GM12878 (cell line): ENCODE data around the gene DNAAF1. TPM values are rescaled to one million over a fixed set of nuclear protein-coding genes. Genes with fewer than 3 reads are reported as not detected.

ENCODE experiments used
- ATAC-seq: fragments of 200-7000 bp; cut with Tn5 transposase; 3 replicates; pipeline ENCODE4 v1.9.1; 2020; ENCODE audit warnings: mild to moderate bottlenecking, moderate library complexity
- BruUV-seq: library from RNA; stranded (reverse); fragments of 400-500 nt; replicated peaks from 2 replicates; lab custom pipeline; 2021; lab: Mats Ljungman, UMichigan
- CTCF ChIA-PET: fragments of 300-600 bp; sonication (Branson Sonifier 250); formaldehyde crosslinking; extraction: SDS; loops from one replicate; lab custom pipeline; 2021; ENCODE audit warnings: inconsistent platforms; lab: Yijun Ruan, JAX
- POLR2A ChIA-PET: fragments of 350-600 bp; formaldehyde crosslinking; extraction: SDS; loops from one replicate; lab custom pipeline; 2021; ENCODE audit warnings: inconsistent platforms; lab: Charles Lee
- RAD21 ChIA-PET: fragments of 300-600 bp; sonication (Branson Sonifier 250); formaldehyde crosslinking; loops from one replicate; lab custom pipeline; 2023; ENCODE audit warnings: antibody characterized with exemption; ENCODE audit not compliant: unreplicated experiment; lab: Charles Lee
- SMC1A ChIA-PET: fragments of 300-600 bp; sonication (Branson Sonifier 250); formaldehyde crosslinking; loops from one replicate; lab custom pipeline; 2023; ENCODE audit not compliant: unreplicated experiment, uncharacterized antibody; lab: Charles Lee
- DNase-seq: peaks from one replicate; pipeline ENCODE4 v3.0.0-alpha.2; 2011; ENCODE audit warnings: low read depth, low spot score
- FAIRE-seq: peaks from 3 replicates; lab custom pipeline; 2011; peaks lifted over from hg19 to GRCh38; lab: Jason Lieb, UNC
- H2AFZ ChIP-seq: 2 replicates; pipeline ENCODE4 v1.6.0; 2011; ENCODE audit warnings: low read depth, low read length, control low read depth; ENCODE audit not compliant: control insufficient read depth
- H3K27ac ChIP-seq: 2 replicates; pipeline ENCODE4 v1.5.1; 2011; ENCODE audit warnings: control low read depth; ENCODE audit not compliant: control insufficient read depth, insufficient read depth
- H3K27me3 ChIP-seq, 2 experiments: replicated peaks in 1 of 2; 2 replicates each; pipeline versions ENCODE4 v1.6.0 to v1.6.1; 2011; ENCODE audit warnings: low read length in 1 of 2; ENCODE audit not compliant: control insufficient read depth in 2 of 2, insufficient read depth in 2 of 2
- H3K36me3 ChIP-seq, 2 experiments: 2 replicates each; pipeline ENCODE4 v1.5.1; 2011; ENCODE audit warnings: low read length in 1 of 2; ENCODE audit not compliant: control insufficient read depth in 2 of 2, insufficient read depth in 2 of 2
- H3K4me1 ChIP-seq: 2 replicates; pipeline ENCODE4 v1.6.1; 2011; ENCODE audit warnings: mild to moderate bottlenecking, low read length, moderate library complexity, mixed read lengths; ENCODE audit not compliant: control insufficient read depth, insufficient read depth
- H3K4me2 ChIP-seq: 2 replicates; pipeline ENCODE4 v1.6.0; 2011; ENCODE audit warnings: control low read depth; ENCODE audit not compliant: control insufficient read depth, insufficient read depth
- H3K4me3 ChIP-seq: fragments of 200-600 bp; sonication (generic); 2 replicates; pipeline ENCODE4 v1.5.1; 2016
- H3K79me2 ChIP-seq: 2 replicates; pipeline ENCODE4 v1.6.0; 2011; ENCODE audit warnings: low read length; ENCODE audit not compliant: control insufficient read depth, insufficient read depth
- H3K9ac ChIP-seq: 2 replicates; pipeline ENCODE4 v1.8.0; 2011; ENCODE audit warnings: low read length, control low read depth, mixed read lengths; ENCODE audit not compliant: control insufficient read depth, insufficient read depth
- H3K9me3 ChIP-seq: replicated peaks from 3 replicates; pipeline ENCODE4 v1.5.1; 2011; ENCODE audit warnings: mild to moderate bottlenecking, low read length; ENCODE audit not compliant: control insufficient read depth, insufficient read depth
- H4K20me1 ChIP-seq: 2 replicates; pipeline ENCODE4 v1.6.0; 2011; ENCODE audit not compliant: control insufficient read depth, insufficient read depth
- ASH2L ChIP-seq: fragments of 300-600, 200-600 bp; sonication (generic); IDR thresholded peaks from 2 replicates; pipeline ENCODE4 v1.6.1; 2017; ENCODE audit warnings: low read depth, mild to moderate bottlenecking, borderline replicate concordance
- ATF2 ChIP-seq: IDR thresholded peaks from 2 replicates; pipeline ENCODE4 v1.6.1; 2012; ENCODE audit warnings: low read length, inconsistent platforms
- EED ChIP-seq: sonication (generic); IDR thresholded peaks from 2 replicates; pipeline ENCODE4 v1.6.1; 2016; ENCODE audit warnings: antibody characterized with exemption, low read depth
- IKZF1 ChIP-seq: fragments of 450-650 bp; conservative IDR thresholded peaks from 2 replicates; pipeline ENCODE4 v1.6.1; 2017; ENCODE audit warnings: antibody characterized with exemption, mild to moderate bottlenecking
- IRF5 ChIP-seq: fragments of 450-650 bp; IDR thresholded peaks from 2 replicates; pipeline ENCODE4 v1.6.1; 2017; ENCODE audit warnings: borderline replicate concordance
- MEF2A ChIP-seq: IDR thresholded peaks from 2 replicates; pipeline ENCODE4 v1.6.1; 2011; ENCODE audit warnings: low read depth, mild to moderate bottlenecking, low read length, moderate library complexity; ENCODE audit not compliant: insufficient read depth
- MLLT1 ChIP-seq: fragments of 450-650 bp; IDR thresholded peaks from 2 replicates; pipeline ENCODE4 v1.6.1; 2016; ENCODE audit warnings: mild to moderate bottlenecking
- NR2C2 ChIP-seq: IDR thresholded peaks from 2 replicates; pipeline ENCODE4 v1.6.1; 2011; ENCODE audit warnings: borderline replicate concordance, low read depth; ENCODE audit not compliant: control insufficient read depth, insufficient read length
- PAX5 ChIP-seq: IDR thresholded peaks from 2 replicates; pipeline ENCODE4 v1.6.1; 2011; ENCODE audit warnings: low read depth, low read length, borderline replicate concordance
- PKNOX1 ChIP-seq: fragments of 450-650 bp; IDR thresholded peaks from 2 replicates; pipeline ENCODE4 v1.6.1; 2016; ENCODE audit warnings: mild to moderate bottlenecking
- SMC3 ChIP-seq: IDR thresholded peaks from 2 replicates; pipeline ENCODE4 v1.6.1; 2011; ENCODE audit warnings: low read length, improper control_type of control experiment, borderline replicate concordance
- ZNF24 ChIP-seq: fragments of 450-650 bp; IDR thresholded peaks from 2 replicates; pipeline ENCODE4 v1.6.1; 2017; ENCODE audit warnings: antibody characterized with exemption, mild to moderate bottlenecking
- WGBS: methylation state at CpG from one replicate; pipeline ENCODE4 v1.1.6; 2016; ENCODE audit warnings: low lambda C conversion rate; ENCODE audit not compliant: insufficient replicate concordance, insufficient coverage; ENCODE audit errors: missing lambda C conversion rate; 5-methylcytosine and 5-hydroxymethylcytosine counted together
- in situ Hi-C: fragments of 300-500 bp; cut with MboI; formaldehyde crosslinking; loops from 9 replicates; pipeline ENCODE4 v1.14.3; 2018; ENCODE audit warnings: mixed read lengths
- intact Hi-C: fragments of 100-400 bp; cut with micrococcal nuclease; formaldehyde crosslinking; loops from one replicate; pipeline ENCODE4 v1.14.2; 2022; ENCODE audit not compliant: unreplicated experiment
- polyA plus RNA-seq, 11 experiments: library from polyadenylated mRNA; depleted of rRNA in 4 of 11; unstranded in 6 of 11; stranded (reverse) in 5 of 11; fragments of >200 nt; fragmentation: Nextera tagmentation in 4 of 11; fragmentation: Illumina TruSeq in 1 of 11; extraction: Ambion mirVana in 4 of 11; extraction: Trizol in 1 of 11; gene quantifications; 1 replicate in 1 of 11; 2 replicates in 10 of 11; pipeline versions ENCODE4 v1.2.1 to v1.2.3, GENCODE V29; 2011 to 2016; ENCODE audit warnings: inconsistent platforms in 2 of 11, missing spikeins in 2 of 11, low read depth in 1 of 11
- total RNA-seq, 4 experiments: library from RNA; depleted of rRNA in 3 of 4; stranded (reverse); fragments of >200 nt in 3 of 4; fragmentation: Illumina TruSeq in 1 of 4; extraction: Trizol in 1 of 4; gene quantifications; 2 replicates each; pipeline versions ENCODE4 v1.2.1 to v1.2.3, GENCODE V29; 2013 to 2021

The DNAAF1 gene
- total and polyA plus RNA-seq, 10 of the 15 experiments (the other 5 are each of a cell fraction or from before 2014, with no cell fraction given), result 0.02 to 0.76 (median 0.08) TPM; not detected in 6

- in situ Hi-C loops (no loop called here), intact Hi-C loops (no loop called here)
- CTCF ChIA-PET, result interaction anchor here (1.3 kb wide), 1 partner anchor 15 kb away, joined by 6 read pairs; no protein-coding TSS in a partner anchor
- SMC1A ChIA-PET, result no interaction called here
- WGBS, result 99% methylated on average over 7 of the region's 7 CpGs
- TF ChIP-seq ZNF24 (no peak), IKZF1 (no peak), MEF2A (no peak)
- ATAC-seq (no peak), FAIRE-seq (no peak), DNase-seq (no peak)
- Histone ChIP-seq H3K4me3 (no peak overlapping the region), H3K9me3 (no peaks in the 10 kb centered on the region), H3K9ac (no peak overlapping the region), H3K27me3 (no peaks in the 10 kb centered on the region), H3K4me2 (no peak overlapping the region), H4K20me1 (peaks cover 1% of the 10 kb centered on the region; the same call in 1 of the 2 replicates), H3K27ac (no peak overlapping the region), H2AFZ (no peak overlapping the region), H3K36me3 (peaks cover 5 to 19% of the 10 kb centered on the region in 2 experiments), H3K79me2 (peaks cover 7% of the 10 kb centered on the region), H3K4me1 (no peaks in the 10 kb centered on the region; the same call in 1 of the 2 replicates)
- BruUV-seq, result no TSS peak
- RAD21 ChIA-PET, result no interaction called here
- POLR2A ChIA-PET, result interaction anchor here (0.6 kb wide), 1 partner anchor 15 kb away, joined by 6 read pairs; no protein-coding TSS in a partner anchor
These were observed 46.2 kb upstream of the DNAAF1 start for GRCh38 chr16:84098939-84099338.

DNA sequence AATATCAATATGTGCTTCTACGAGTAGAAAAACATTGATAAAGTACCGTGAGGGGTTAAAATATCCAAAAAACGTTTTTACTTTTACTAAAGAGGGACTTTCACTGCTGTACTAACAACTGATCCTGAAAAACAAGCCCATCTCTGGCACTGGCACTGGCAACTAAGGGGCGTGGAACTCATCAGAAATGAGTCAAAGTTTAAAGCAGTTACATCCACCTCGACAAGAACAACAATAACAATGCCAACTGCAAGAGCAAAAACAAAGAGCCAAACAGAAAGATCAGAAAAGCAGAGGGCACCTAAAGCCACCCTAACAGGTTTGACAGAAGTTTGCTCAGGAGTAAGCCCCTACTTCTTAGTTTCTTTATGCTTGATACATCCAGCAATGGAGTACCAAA lies 41.4 kb upstream of the DNAAF1 start:
- Histone ChIP-seq H3K27me3 (no peaks in the 10 kb centered on the region), H4K20me1 (no peaks in the 10 kb centered on the region), H3K9ac (no peak overlapping the region), H3K4me1 (no peaks in the 10 kb centered on the region; the same call in 1 of the 2 replicates), H3K79me2 (peaks cover 11% of the 10 kb centered on the region), H3K9me3 (no peaks in the 10 kb centered on the region), H2AFZ (no peak overlapping the region), H3K4me2 (no peak overlapping the region), H3K27ac (no peak overlapping the region), H3K36me3 (no peaks in the 10 kb centered on the region; a peak in 2 of 4 replicates), H3K4me3 (no peak overlapping the region)
- 57% methylated on average over 5 of the region's 5 CpGs for WGBS
- FAIRE-seq, result no peak
- no TSS peak for BruUV-seq
- ChIA-PET CTCF (interaction anchor here (1.0 to 1.4 kb wide), 2 partner anchors 12 to 35 kb away, joined by 3 read pairs; no protein-coding TSS in a partner anchor), SMC1A (interaction anchor here (0.8 to 2.8 kb wide), 2 partner anchors 15 to 18 kb away, joined by 3 to 10 read pairs; no protein-coding TSS in a partner anchor), POLR2A (interaction anchor here (1.0 kb wide), 1 partner anchor 12 kb away, joined by 6 read pairs; the partner anchor contains the start of gene MBTPS1), RAD21 (no interaction called here)
- ATAC-seq, result no peak
- intact Hi-C loops (no loop called here), in situ Hi-C loops (no loop called here)
- DNase-seq, result no peak
- TF ChIP-seq PKNOX1 (no peak), SMC3 (no peak), MLLT1 (no peak), IRF5 (no peak), ATF2 (no peak), EED (no peak), ASH2L (no peak), NR2C2 (no peak), PAX5 (no peak)
